HG02852 (cell line): ENCODE data around the gene MUC5B.

Experiments
- ATAC-seq: cut with Tn5 transposase; IDR thresholded peaks from one replicate; pipeline ENCODE4 v1.9.1; 2021; ENCODE audit warnings: mild to moderate bottlenecking, moderate library complexity; ENCODE audit not compliant: unreplicated experiment

MUC5B gene

GRCh38 chr11:1219834-1220815 lies 2.7 kb upstream of the MUC5B start:
- ATAC-seq, result no peak

GRCh38 chr11:1220941-1221721 lies 1.7 kb upstream of the MUC5B start:
- ATAC-seq, result no peak

GRCh38 chr11:1221848-1222311 lies 986 bp upstream of the MUC5B start:
- no peak for ATAC-seq

- no peak for ATAC-seq
Measured at GRCh38 chr11:1223346-1224110, 662 bp downstream of the MUC5B start.

- ATAC-seq, result no peak
Measured at GRCh38 chr11:1224111-1224490, 1.2 kb downstream of the MUC5B start.

GRCh38 chr11:1224491-1225385 lies 1.9 kb downstream of the MUC5B start:
- ATAC-seq, result no peak

- ATAC-seq, result no peak
Measured at GRCh38 chr11:1225386-1226225, 2.7 kb downstream of the MUC5B start.

GRCh38 chr11:1226226-1226985 lies 3.5 kb downstream of the MUC5B start:
- no peak for ATAC-seq

- ATAC-seq, result no peak
Measured at GRCh38 chr11:1226986-1227550, 4.2 kb downstream of the MUC5B start.

GRCh38 chr11:1227551-1228100 lies 4.8 kb downstream of the MUC5B start:
- ATAC-seq, result no peak

- no peak for ATAC-seq
Measured at GRCh38 chr11:1228101-1228821, 5.4 kb downstream of the MUC5B start.

GRCh38 chr11:1228921-1229451 lies 6.1 kb downstream of the MUC5B start:
- no peak for ATAC-seq

- no peak for ATAC-seq
Measured at GRCh38 chr11:1229471-1230120, 6.7 kb downstream of the MUC5B start.

GRCh38 chr11:1230121-1230455 lies 7.2 kb downstream of the MUC5B start:
- no peak for ATAC-seq

- ATAC-seq, result no peak
Measured at GRCh38 chr11:1230456-1231395, 7.9 kb downstream of the MUC5B start.
